Measurements from ENCODE around the gene PLAC9.
A peak's percentile ranks its signal among the peaks of the same experiment; 100 is the strongest.

The PLAC9 gene

DNA sequence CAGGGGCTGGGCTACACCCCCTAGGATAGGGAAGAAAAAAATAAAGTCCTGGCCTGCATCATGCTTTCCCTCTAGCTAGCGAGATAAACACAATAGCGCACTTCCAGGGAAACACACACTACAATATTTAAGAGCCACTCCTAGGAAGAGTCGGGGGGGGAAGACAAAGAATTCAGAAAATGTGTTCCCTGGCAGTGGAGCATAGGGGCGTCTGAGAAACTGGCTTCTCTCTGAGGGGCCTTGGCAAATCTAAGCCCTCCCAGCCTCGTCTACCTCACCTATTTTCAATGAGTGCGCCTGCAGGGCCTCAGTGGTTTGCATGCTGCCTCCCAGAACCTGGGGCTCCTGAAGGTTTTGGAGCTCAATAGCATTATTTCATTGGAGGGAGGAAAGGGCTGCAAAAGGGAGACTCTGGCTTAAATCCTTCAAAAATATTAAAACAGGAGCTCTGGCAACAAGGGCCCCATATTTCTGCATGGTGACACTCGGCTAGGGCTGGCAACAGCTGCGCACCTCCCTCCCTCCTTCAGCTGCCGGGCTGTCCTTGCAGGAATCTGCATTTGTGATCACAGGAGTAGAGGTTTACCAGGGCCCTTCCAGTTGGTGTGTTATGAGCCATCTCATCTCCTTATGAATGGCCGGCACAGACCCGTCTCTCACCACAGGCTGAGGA is 62.0 kb downstream of the PLAC9 start:
- peak overlapping the region; percentile 91 for H3K27ac ChIP-seq
- peaks cover 14% of the 10 kb centered on the region for H3K36me3 ChIP-seq
- TF ChIP-seq, protein P1, sequence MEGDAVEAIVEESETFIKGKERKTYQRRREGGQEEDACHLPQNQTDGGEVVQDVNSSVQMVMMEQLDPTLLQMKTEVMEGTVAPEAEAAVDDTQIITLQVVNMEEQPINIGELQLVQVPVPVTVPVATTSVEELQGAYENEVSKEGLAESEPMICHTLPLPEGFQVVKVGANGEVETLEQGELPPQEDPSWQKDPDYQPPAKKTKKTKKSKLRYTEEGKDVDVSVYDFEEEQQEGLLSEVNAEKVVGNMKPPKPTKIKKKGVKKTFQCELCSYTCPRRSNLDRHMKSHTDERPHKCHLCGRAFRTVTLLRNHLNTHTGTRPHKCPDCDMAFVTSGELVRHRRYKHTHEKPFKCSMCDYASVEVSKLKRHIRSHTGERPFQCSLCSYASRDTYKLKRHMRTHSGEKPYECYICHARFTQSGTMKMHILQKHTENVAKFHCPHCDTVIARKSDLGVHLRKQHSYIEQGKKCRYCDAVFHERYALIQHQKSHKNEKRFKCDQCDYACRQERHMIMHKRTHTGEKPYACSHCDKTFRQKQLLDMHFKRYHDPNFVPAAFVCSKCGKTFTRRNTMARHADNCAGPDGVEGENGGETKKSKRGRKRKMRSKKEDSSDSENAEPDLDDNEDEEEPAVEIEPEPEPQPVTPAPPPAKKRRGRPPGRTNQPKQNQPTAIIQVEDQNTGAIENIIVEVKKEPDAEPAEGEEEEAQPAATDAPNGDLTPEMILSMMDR (IDR thresholded peaks at IDR 0.05): no peak

More for the DNA sequence above, 62.0 kb downstream of the PLAC9 start:
- Histone ChIP-seq H3K9me3 (no peaks in the 10 kb centered on the region), H3K27me3 (no peaks in the 10 kb centered on the region), H3K4me3 (ENCODE audit: low read depth in 1 of 2, low read length in 1 of 2) (no peak overlapping the region), H3K4me1 (ENCODE audit: control insufficient read depth in 1 of 2, insufficient read depth in 1 of 2, low read depth in 1 of 2, low read length in 1 of 2) (peaks cover 100% of the 10 kb centered on the region in 2 experiments)

All from neutrophil (primary cell).